Prostate gland (tissue), 2 donors: Measurements from ENCODE around the gene SET.

ENCODE experiments used
- CTCF ChIP-seq, 4 experiments: fragments of 200-600 bp in 2 of 4; fragments of 450-650 bp in 2 of 4; sonication (generic) in 2 of 4; IDR thresholded peaks; 1 replicate in 3 of 4; 2 replicates in 1 of 4; pipeline ENCODE4 v1.5.1; 2016 to 2019; ENCODE audit warnings: antibody characterized with exemption in 4 of 4, mild to moderate bottlenecking in 2 of 4, moderate library complexity in 2 of 4
- POLR2A ChIP-seq: fragments of 450-650 bp; IDR thresholded peaks from one replicate; pipeline ENCODE4 v1.6.1; 2016; ENCODE audit warnings: antibody characterized with exemption, mild to moderate bottlenecking
- POLR2AphosphoS5 ChIP-seq: sonication (generic); formaldehyde crosslinking; IDR thresholded peaks from one replicate; pipeline ENCODE4 v1.6.1; 2017; ENCODE audit warnings: antibody characterized with exemption

GRCh38 chr9:128720841-128721486 is 31.9 kb downstream of the SET start:
- no peak for TF ChIP-seq CTCF (IDR thresholded peaks at IDR 0.05)
- no peak for TF ChIP-seq POLR2AphosphoS5
- TF ChIP-seq POLR2A, result no peak
